Mesodermal cell (in vitro differentiated cells): ENCODE results near the gene SMG1.

Experiments used
- H3K27ac ChIP-seq: 2 replicates; pipeline ENCODE4 v1.7.0; 2013; ENCODE audit warnings: mild to moderate bottlenecking, low read depth, low read length, moderate library complexity; ENCODE audit not compliant: severe bottlenecking
- H3K36me3 ChIP-seq: 2 replicates; pipeline ENCODE4 v1.7.1; 2013; ENCODE audit warnings: mild to moderate bottlenecking, low read length, moderate library complexity; ENCODE audit not compliant: control insufficient read depth, insufficient read depth
- H3K4me1 ChIP-seq: one replicate; pipeline ENCODE4 v1.7.1; 2013; ENCODE audit warnings: mild to moderate bottlenecking, low read length; ENCODE audit not compliant: insufficient read depth, control insufficient read depth, poor library complexity, severe bottlenecking
- H3K4me3 ChIP-seq: 2 replicates; pipeline ENCODE4 v1.7.0; 2013; ENCODE audit warnings: low read length, control low read depth, mild to moderate bottlenecking; ENCODE audit not compliant: insufficient read depth, poor library complexity, severe bottlenecking; ENCODE audit errors: extremely low read depth
- H3K9me3 ChIP-seq: 2 replicates; pipeline ENCODE4 v1.7.1; 2013; ENCODE audit warnings: mild to moderate bottlenecking, low read length, moderate library complexity; ENCODE audit not compliant: control insufficient read depth
- WGBS, 2 experiments: methylation state at CpG; one replicate each; pipeline ENCODE4 v1.1.5; 2013; ENCODE audit warnings: missing lambda C conversion rate in 2 of 2; ENCODE audit not compliant: insufficient coverage in 2 of 2; 5-methylcytosine and 5-hydroxymethylcytosine counted together

SMG1 gene

DNA sequence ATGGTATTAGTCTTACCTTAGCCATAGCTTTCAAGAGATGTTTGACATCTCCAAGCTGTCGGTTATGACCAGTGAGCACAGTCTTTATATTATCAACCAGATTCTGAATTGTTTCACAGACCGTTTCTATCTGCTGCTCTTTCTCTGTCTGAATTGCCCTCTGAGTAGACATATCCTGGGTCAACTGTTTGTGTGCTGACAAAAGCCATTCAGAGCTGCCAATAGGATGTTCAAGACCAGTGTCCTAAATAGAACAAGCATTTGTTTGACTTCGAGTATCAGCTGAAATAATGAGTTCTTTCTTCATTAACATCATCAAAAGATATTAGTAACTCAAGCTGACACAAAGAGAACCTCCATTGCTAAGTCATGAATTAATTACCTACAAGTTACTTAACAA, 109.9 kb downstream of the SMG1 start:
- Histone ChIP-seq H3K27ac (no peak overlapping the region), H3K9me3 (no peaks in the 10 kb centered on the region), H3K4me1 (no peaks in the 10 kb centered on the region), H3K4me3 (no peak overlapping the region), H3K36me3 (peaks cover 72% of the 10 kb centered on the region)
- 88 to 97% methylated on average over 3 of the region's 3 CpGs for WGBS, 2 experiments

DNA sequence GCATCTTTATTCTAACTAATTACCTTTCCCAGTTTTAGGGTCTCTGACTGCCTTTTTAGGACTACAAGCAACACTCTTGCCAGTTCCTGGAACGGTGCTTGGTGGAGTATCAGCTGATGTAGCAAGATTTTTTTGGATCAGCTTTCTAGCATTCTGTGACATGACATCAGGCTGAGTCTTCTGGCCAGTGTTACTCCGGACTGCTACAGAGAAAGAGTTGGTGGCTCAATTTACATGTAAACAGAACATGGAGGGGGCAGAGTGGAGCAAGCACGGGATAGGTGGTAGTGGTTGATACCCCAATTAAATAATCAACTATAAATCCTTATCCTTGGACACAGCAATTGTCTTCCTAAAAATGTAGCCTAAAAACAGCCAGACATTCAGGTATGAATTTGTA, 114.3 kb downstream of the SMG1 start:
- no peaks in the 10 kb centered on the region for H3K9me3 ChIP-seq
- H3K27ac ChIP-seq: no peak overlapping the region
- peaks cover 79% of the 10 kb centered on the region for H3K36me3 ChIP-seq
- 100% methylated on average over 1 of the region's 3 CpGs for WGBS, 2 experiments
- H3K4me3 ChIP-seq: no peak overlapping the region
- H3K4me1 ChIP-seq: no peaks in the 10 kb centered on the region

GRCh38 chr16:18809165-18809564, 117.0 kb downstream of the SMG1 start:
- H3K4me3 ChIP-seq: no peak overlapping the region
- H3K36me3 ChIP-seq: peaks cover 59% of the 10 kb centered on the region
- no peaks in the 10 kb centered on the region for H3K9me3 ChIP-seq
- no peak overlapping the region for H3K27ac ChIP-seq
- H3K4me1 ChIP-seq: peaks cover 2% of the 10 kb centered on the region
- 96 to 99% methylated on average over 11 to 12 of the region's 13 CpGs for WGBS, 2 experiments

DNA sequence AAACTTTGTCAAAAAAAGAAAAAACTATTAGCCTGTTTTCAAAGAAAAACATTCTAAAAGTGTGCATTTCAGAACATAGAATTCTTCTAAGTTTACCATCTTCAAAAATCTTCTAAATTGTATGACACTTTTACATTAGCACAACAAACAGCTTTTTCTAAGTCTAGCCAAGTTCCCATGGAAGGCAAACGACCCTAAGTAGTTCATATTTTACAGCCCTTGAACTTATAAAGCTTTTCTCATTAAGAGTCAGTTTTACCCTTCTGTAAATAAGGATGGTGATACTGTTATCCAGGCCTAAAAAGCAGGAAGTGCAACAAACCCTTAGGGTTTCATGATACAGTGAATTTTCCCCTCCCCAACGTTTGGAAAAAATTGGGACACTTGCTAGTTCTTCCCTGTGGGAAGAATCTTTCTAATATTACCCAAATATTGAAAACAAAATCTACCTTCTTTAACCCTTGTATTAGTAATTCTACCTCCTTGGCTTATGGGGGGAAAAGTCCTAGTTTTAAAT, 120.9 kb downstream of the SMG1 start:
- H3K4me1 ChIP-seq: peaks cover 11% of the 10 kb centered on the region
- 50% methylated on average over 1 of the region's 2 CpGs; no CpG with 5 or more reads in 1 of the 2 experiments for WGBS, 2 experiments
- peaks cover 34% of the 10 kb centered on the region for H3K36me3 ChIP-seq
- peak overlapping the region; percentile 33 for H3K27ac ChIP-seq
- H3K9me3 ChIP-seq: no peaks in the 10 kb centered on the region
- no peak overlapping the region for H3K4me3 ChIP-seq

GRCh38 chr16:18804540-18804939, 121.7 kb downstream of the SMG1 start:
- peak overlapping the region; percentile 77 for H3K27ac ChIP-seq
- H3K4me1 ChIP-seq: peaks cover 11% of the 10 kb centered on the region
- H3K4me3 ChIP-seq: no peak overlapping the region
- WGBS, 2 experiments: 17 to 19% methylated on average over 2 to 3 of the region's 3 CpGs
- no peaks in the 10 kb centered on the region for H3K9me3 ChIP-seq
- peaks cover 32% of the 10 kb centered on the region for H3K36me3 ChIP-seq

DNA sequence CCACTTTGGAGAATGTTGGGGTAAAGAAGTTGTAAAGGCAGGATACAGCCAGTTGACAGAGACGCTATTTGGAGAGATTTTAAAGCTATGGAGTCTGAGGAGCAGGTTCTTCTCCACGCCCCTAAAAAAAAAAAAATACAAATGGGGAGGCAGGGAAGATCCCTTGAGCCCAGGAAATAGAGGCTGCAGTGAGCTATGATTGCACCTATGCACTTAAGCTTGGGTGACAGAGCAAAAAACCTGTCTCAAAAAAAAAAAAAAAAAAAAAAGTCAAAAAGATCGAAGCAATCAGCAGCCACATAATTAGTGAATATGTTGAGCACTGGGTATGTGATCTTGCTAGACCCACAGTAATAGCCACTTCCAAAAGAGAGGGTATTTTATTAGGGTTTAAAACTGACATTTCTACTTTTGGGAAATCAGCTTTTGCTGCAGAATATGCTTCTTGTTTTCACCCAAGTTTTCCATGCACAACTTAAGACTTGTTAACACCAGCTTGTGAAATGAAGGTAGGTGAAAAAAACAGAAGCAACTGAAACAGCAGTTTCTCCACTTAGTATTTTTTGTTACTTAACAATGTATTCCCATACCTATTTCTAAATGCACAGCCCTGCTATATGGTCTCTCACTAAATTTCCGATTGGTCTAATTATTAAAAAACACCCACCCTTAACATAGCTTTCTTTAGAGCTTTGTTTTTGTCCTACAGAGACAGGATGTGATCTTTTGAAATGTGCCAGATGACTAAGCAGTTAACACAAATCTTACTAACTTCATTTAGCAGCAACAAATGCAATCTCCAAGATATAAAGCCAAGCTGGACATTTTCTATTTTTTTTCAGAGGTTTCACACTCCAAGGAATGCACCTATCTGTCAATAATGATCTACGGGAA, 122.4 kb downstream of the SMG1 start:
- Histone ChIP-seq H3K36me3 (peaks cover 25% of the 10 kb centered on the region), H3K4me3 (no peak overlapping the region), H3K4me1 (peaks cover 16% of the 10 kb centered on the region), H3K27ac (peak overlapping the region; percentile 77), H3K9me3 (no peaks in the 10 kb centered on the region)
- 83 to 96% methylated on average over 2 of the region's 5 CpGs for WGBS, 2 experiments

DNA sequence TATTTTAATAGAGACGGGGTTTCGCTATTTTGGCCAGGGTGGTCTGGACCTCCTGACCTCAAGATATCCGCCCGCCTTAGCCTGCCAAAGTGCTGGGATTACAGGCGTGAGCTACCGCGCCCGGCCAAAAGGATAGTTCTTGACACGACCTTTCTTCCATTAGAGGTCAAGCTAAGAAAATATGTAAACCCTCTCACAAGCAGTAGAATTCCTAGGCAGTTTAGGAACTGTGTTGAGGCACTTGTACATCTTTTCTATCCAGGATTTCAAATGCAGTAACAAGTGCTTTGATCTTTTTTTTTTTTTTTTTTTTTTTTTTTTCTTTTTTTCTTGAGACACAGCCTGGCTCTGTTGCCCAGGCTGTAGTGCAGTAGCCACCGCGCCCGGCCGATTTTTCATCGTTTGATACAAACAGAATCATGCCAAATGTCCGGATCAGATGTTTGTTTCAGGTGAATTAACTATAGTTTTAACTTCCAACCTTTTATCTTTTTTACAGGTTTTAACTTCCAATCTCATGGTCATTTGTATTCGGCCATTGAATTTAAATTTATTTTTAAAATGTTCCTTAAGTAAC, 123.4 kb downstream of the SMG1 start:
- Histone ChIP-seq H3K9me3 (no peaks in the 10 kb centered on the region), H3K4me1 (peaks cover 20% of the 10 kb centered on the region), H3K4me3 (no peak overlapping the region), H3K36me3 (peaks cover 24% of the 10 kb centered on the region), H3K27ac (peak overlapping the region; percentile 33)
- 94 to 96% methylated on average over 9 to 10 of the region's 16 CpGs for WGBS, 2 experiments

- 1% methylated on average over 56 to 68 of the region's 77 CpGs for WGBS, 2 experiments
Observed at GRCh38 chr16:18801145-18801972, 124.8 kb downstream of the SMG1 start, which contains the start of gene ARL6IP1. ARL6IP1 (minus strand) TSS chr16:18801549; CDS start chr16:18801466, 83 bp downstream.

DNA sequence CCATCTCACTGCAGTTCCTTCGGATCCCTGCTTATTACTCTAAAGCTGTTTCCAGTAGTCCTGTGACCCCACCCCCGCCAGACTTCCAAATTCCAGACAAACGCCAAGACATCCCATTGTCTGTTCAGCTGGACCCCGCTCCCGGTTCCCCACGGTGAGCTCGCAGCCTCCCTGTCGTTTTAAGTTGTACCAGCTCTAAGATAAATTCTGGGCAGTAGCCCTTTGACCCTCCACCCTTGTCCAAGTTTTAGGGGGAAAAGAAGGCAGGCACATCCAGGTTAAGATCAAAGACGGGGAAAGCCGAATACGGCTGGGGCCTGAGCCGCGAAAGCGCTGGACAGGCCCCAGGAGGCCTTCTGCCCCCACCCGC, 125.4 kb downstream of the SMG1 start:
- H3K27ac ChIP-seq: peak overlapping the region; percentile 91
- no peaks in the 10 kb centered on the region for H3K9me3 ChIP-seq
- 0 to 1% methylated on average over 7 to 15 of the region's 15 CpGs for WGBS, 2 experiments
- peaks cover 20% of the 10 kb centered on the region for H3K4me1 ChIP-seq
- H3K36me3 ChIP-seq: peaks cover 34% of the 10 kb centered on the region
- H3K4me3 ChIP-seq: peak overlapping the region; percentile 94

More at GRCh38 chr16:18801145-18801972, 124.8 kb downstream of the SMG1 start, which contains the start of gene ARL6IP1:
- H3K4me1 ChIP-seq: peaks cover 20% of the 10 kb centered on the region
- H3K9me3 ChIP-seq: no peaks in the 10 kb centered on the region
- peak within 1 kb of the TSS; percentile 91 for H3K27ac ChIP-seq
- peaks cover 31% of the 10 kb centered on the region for H3K36me3 ChIP-seq
- peak within 1 kb of the TSS; percentile 94 for H3K4me3 ChIP-seq

- peaks cover 20% of the 10 kb centered on the region for H3K4me1 ChIP-seq
- WGBS, 2 experiments: 0 to 3% methylated on average over 2 to 7 of the region's 8 CpGs
- peak overlapping the region; percentile 91 for H3K27ac ChIP-seq
- H3K36me3 ChIP-seq: peaks cover 39% of the 10 kb centered on the region
- no peaks in the 10 kb centered on the region for H3K9me3 ChIP-seq
- H3K4me3 ChIP-seq: peak overlapping the region; percentile 94
Observed at GRCh38 chr16:18800293-18800692, 125.9 kb downstream of the SMG1 start.
